GM12865 (cell line): ENCODE measurements around the gene EGFR.

Experiments
- DNase-seq: peaks from one replicate; pipeline ENCODE4 v3.0.0; 2010; ENCODE audit warnings: low read depth
- H3K4me3 ChIP-seq: 2 replicates; pipeline ENCODE4 v1.5.1; 2011; ENCODE audit warnings: mild to moderate bottlenecking, low read depth, low read length, control low read depth
- TF ChIP-seq, protein P1 (sequence below): IDR thresholded peaks from 2 replicates; pipeline ENCODE4 v1.5.1; 2011; ENCODE audit warnings: low read length, control low read depth, low read depth, inconsistent platforms; ENCODE audit not compliant: insufficient read depth; ENCODE audit errors: missing control alignments

EGFR gene

DNA sequence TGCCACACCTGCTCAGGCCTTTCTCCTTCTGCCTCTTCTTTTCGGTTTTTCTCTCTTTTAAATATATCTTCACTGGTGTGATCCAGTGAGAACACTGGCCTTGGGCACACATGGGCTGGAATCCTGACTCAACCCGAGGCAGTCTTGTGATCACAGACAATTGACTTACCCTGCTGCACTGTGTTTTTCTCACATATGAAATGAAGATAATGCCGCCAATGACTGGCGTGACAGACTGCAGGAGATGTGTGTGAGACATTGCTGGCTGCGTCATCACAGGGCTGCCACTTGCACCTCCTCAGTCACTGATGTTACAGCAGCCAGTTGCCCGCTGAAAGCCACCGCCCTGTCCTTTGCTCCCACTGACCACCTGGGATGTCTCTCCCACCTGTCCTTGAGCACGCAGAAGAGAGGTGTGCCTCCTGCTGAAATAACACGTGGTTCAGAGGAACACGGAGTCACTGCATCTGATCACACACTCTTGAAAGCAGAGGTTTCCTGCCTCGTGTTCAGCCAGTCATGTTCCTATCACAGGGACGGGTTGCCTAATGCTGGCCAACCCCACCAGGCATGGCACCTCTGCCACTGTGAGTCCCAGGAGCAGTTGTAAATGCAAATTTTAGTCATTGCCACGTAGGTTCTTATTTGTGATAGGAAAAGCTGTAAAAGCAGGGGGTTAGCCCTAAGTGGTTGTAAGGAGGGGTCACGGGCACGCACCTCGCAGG is 221.8 kb downstream of the EGFR start:
- TF ChIP-seq, protein P1, sequence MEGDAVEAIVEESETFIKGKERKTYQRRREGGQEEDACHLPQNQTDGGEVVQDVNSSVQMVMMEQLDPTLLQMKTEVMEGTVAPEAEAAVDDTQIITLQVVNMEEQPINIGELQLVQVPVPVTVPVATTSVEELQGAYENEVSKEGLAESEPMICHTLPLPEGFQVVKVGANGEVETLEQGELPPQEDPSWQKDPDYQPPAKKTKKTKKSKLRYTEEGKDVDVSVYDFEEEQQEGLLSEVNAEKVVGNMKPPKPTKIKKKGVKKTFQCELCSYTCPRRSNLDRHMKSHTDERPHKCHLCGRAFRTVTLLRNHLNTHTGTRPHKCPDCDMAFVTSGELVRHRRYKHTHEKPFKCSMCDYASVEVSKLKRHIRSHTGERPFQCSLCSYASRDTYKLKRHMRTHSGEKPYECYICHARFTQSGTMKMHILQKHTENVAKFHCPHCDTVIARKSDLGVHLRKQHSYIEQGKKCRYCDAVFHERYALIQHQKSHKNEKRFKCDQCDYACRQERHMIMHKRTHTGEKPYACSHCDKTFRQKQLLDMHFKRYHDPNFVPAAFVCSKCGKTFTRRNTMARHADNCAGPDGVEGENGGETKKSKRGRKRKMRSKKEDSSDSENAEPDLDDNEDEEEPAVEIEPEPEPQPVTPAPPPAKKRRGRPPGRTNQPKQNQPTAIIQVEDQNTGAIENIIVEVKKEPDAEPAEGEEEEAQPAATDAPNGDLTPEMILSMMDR, result no peak
- H3K4me3 ChIP-seq, result no peak overlapping the region
- no peak for DNase-seq

DNA sequence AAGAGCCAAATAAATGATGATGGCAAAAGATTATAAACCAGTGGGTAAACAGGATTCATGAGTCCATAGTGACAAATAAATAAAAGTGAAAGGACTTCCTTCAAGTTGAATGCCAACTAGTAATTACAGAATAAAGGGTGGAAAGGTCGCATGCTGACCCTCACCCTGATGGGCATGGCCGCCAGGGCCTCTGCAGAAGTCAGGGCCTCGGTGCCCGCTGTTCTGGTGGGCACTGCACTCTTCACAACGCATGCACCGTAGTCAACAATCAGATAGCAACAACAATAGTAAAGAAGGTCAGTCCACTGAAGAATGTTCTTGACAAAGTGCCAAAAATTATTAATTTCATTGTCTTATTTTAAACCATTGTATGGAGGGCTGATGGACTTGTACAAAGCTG is 223.1 kb downstream of the EGFR start:
- TF ChIP-seq, protein P1, result no peak
- H3K4me3 ChIP-seq, result no peak overlapping the region
- DNase-seq, result no peak

DNA sequence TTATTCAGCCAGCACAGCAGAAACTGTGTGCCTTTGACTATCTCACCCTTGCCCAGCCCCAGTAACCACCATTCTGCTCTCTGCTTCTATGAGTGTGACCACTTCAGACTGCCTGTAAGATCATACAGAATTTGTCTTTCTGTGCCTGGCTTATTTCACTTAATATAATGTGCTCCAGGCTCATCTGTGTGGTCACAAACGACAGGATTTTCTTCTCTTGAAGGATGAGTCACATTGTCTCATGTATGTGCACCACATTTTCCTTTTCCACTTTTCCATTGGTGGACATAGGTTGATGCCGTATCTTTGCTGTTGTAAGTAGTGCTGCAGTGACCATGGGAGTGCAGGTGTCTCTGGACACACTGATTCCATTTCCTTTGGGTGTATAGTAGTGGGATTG is 223.8 kb downstream of the EGFR start:
- H3K4me3 ChIP-seq, result no peak overlapping the region
- TF ChIP-seq, protein P1, result no peak

DNA sequence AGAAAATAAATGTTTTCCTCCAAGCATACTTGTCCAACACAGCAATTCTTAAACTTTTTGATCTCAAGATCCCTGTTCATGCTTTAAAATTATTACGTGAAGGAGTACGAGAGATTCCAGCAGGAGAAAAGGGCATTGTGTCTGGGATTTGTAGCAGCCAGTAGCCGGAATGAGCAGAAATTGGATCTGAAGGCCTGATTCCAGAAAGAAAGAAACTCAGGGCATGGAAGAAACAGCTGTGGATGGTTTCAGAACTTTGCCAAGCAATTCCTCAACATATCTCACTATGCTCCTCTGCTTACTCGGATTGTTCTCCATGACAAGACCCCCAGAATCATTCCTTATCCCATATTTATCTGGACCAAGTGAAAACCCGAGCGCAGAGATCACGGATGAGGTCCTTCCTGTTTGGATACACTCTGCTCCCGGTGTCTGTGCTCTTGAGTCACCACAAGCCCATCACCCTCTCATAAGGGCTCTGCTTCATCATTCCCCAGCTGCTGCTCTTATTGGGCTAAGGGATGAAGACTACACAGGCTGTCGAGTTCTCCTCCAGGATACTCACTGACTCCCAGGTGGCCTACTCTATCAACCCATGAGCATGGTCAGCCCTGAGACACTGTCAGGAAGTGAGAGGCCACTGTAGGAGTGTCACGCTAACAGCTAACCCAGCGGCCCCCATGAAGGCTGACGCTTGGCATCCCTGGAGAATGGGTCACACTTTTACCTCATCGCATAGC is 225.4 kb downstream of the EGFR start:
- no peak overlapping the region for H3K4me3 ChIP-seq
- TF ChIP-seq, protein P1, result no peak
- DNase-seq, result no peak

More for the DNA sequence above, 223.8 kb downstream of the EGFR start:
- no peak for DNase-seq

DNA sequence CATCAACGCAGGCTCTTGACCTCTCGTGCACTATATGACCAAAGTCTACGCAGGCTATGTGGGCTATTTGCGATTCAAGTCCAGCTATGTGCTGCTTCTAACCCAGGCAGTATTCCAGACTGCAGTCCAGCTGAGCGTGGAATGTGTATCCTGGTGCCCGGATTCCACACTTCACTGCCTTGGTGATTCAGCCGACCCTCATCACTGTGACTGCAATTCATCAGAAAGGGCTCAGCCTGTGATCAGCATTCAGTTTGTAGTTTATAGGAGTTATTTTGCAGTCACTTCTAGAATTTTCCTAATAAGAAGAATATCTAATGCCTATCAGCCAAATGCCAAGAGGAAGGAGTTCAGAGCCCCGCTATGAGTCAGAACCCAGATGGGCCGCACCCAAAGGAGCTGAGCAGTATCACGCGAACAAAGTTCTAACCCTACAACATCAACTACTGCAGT is 226.5 kb downstream of the EGFR start:
- no peak overlapping the region for H3K4me3 ChIP-seq
- no peak for DNase-seq
- TF ChIP-seq, protein P1, result no peak

DNA sequence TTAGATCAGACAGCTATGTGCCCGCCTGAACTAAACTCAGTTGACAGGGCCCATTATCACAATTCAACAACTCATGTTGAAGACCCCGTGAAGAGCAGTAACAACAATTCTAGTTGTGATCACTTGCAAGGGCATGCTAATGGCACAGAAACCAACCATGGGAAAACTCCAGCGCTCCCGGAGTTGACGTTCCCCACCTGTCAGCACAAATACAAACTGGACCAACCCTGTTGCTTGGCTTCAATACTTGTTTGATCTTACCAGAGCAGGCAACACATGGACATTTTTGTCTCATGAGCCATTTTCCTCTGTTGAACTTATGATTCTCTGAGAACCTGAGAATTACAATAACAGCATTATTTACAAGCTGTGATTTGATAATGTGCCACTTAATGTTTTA is 227.4 kb downstream of the EGFR start:
- H3K4me3 ChIP-seq, result no peak overlapping the region
- no peak for DNase-seq
- TF ChIP-seq, protein P1, result no peak
